ENCODE results near the gene F3. TPM values are rescaled to one million over a fixed set of nuclear protein-coding genes. Genes with fewer than 3 reads are reported as not detected.
"Not testable (repeated sequence)": the region's sequence is repeated elsewhere in the genome, so short reads cannot be mapped to it uniquely, and the experiment has no call there.

The F3 gene
- total RNA-seq = 50.2 TPM
- long read RNA-seq, transcript F3-201 (6 exons, 2,287 nt) = major isoform, 36 of 43 reads
- long read RNA-seq, partial matches to known transcripts = 0 of 43 reads
- long read RNA-seq, other reads (novel, unspliced or antisense) = 6 of 43 reads

DNA sequence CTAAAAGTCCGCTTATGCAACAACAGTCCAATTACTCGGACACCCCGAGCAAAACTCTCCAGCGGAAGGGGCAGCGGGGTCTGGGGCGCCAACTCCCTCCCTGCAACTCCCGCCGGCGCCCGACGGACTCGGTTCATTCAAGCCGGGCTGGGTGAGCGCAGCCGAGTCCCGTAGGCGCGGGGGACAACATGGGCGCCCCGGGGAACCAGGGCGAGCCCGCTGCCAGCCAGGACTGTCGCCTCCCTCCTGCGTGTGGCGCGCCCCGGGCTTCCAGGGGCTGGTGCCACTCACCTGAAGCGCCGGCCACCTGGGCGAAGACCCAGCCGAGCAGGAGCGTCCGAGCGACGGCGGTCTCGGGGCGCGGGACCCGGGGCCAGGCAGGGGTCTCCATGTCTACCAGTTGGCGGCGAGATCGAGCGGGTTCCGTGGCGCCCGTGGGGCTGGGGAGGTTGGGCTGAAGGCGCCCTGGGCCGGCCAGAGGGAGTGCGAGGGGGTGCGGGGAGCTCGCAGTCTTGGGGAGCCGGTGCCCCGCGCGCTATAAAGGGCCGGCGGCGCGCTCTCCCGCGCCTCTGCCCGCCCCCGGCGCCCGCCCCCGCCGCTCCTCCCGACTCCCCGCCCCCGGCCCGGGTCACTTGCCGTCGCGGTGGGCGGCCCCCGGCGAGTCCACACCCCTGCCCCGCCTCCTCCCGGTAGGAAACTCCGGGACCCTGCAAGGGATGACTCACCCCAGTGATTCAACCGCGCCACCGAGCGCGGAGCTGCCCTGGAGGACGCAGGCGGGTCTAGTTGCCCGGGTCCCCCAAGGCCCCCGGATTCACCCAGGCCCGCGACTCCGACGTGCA lies at the start of gene F3:
F3 (minus strand) TSS at position 514 of the 842 bp plus-strand sequence; CDS start at position 391, 123 bp downstream.
- peak; percentile 90 for ATAC-seq
- peak; percentile 92 for DNase-seq
- intact Hi-C loops (cut with micrococcal nuclease) = no loop called here

DNA sequence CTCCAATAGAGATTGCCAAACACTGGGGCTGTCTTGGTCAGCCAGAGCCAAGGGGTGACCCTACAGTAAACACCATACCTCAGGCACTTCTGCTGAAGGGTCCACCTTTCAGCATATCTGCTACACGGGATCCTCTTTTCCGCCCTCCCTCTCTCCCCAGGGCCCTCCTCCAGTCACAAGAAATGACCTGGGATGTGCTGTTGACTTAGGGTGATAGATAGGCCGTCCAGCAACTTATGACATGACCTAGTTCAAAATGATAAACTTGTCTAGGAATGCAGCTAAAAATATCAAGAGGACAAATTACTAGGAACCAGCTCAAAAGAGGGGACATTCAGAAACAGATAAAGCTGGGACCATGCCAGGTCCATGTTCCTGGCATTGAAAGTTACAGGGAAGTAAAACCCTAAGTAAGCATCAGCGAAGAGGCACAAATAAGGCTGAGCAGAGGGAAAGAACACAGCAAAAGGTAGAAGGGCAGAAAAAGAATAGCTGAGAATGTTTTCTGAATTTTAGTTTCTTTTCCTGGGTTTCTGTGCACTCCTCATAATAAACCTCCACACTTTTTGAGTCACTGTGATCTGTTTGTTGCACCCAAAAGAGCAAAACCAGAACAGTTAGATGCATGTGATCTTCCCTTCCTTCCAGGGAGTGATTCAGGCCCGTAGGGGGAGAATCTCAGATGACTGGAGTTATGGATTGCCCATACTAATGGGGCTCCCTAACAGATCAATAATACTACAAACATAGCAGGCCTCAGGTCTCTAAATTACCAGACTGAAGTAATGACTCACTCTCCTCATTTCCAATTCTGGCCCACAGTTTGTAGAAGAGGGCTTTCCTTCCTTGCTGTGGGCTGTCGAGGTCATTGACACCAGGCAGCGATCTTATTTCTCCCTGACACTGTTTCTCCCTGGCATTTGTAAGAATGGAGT lies 48.9 kb upstream of the F3 start:
- intact Hi-C loops (cut with micrococcal nuclease) = no loop called here
- peak; percentile 84 for ATAC-seq

DNA sequence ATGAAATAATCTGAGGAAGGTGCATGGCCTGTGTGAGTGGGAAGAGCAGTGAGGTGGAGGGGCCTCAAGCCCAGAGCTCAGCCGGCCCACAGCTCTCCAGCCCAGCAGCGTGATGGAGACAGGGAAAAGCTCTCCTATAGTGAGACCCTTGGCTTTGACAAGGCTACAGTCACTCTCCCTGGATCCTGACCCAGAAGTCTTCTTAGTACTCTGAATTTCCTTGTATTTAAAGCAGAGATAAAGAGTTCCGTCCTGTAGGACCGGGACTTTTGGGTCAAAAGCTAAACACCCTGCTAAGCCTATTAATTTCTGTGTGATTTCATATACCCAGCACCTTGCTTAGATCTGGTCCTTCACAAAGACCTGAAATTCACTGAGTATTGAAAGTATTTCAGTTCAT lies 48.2 kb upstream of the F3 start:
- ATAC-seq = no peak
- DNase-seq = no peak
- intact Hi-C loops (cut with micrococcal nuclease) = no loop called here

More for the DNA sequence above, 48.9 kb upstream of the F3 start:
- no peak for DNase-seq

DNA sequence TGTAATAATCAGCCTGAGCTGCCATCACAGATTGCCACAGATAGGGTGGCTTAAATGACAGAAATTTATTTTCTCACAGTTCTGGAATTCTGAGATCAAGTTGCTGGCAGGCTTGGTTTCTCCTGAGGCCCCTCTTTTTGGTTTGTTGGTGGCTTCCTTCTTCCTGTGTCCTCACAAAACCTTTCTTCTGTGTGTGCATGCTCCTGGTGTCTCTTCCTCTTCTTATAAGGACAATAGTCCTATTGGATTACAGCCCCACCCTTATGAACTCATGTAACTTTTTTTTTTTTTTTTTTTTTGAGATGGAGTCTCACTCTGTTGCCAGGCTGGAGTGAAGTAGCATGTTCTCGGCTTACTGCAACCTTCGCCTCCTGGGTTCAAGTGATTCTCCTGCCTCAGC lies 41.0 kb upstream of the F3 start:
- intact Hi-C loops (cut with micrococcal nuclease) = no loop called here
- ATAC-seq = no peak
- no peak for DNase-seq

DNA sequence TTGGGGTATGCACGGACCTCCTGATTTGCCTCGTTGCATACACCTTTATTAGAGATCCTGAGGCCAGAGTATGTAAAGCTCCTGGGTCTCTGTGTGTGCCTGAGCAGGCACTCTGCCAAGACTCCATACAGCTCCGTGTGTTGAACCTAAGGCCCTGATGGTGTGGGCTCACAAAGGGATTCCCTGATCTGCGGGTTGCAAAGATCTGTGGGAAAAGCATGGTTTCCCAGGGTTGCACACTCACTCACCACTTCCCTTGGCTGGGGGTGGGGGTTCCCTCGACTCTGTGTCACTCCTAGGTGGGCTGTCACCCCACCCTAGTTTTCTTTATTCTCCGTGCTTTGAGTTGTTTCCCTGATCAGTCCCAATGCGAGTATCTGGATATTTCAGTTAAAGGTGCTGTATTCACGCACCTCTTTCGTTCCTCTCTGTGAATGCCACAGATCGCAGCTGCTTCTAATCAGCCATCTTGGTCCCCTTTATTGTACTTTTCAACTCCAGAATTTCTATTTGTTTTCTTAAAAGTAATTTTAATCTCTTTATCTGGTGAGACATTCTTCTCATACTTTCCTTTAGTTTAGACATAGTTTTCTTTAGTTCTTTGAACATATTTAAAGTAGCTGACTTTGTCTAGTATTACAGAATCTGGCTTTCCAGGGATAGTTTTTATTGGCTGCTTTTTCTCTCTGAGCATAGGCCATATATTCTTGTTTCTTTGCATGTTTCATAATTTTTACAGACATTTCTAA lies 39.0 kb upstream of the F3 start:
- ATAC-seq (no peak), DNase-seq (no peak)
- intact Hi-C loops (cut with micrococcal nuclease) = no loop called here

DNA sequence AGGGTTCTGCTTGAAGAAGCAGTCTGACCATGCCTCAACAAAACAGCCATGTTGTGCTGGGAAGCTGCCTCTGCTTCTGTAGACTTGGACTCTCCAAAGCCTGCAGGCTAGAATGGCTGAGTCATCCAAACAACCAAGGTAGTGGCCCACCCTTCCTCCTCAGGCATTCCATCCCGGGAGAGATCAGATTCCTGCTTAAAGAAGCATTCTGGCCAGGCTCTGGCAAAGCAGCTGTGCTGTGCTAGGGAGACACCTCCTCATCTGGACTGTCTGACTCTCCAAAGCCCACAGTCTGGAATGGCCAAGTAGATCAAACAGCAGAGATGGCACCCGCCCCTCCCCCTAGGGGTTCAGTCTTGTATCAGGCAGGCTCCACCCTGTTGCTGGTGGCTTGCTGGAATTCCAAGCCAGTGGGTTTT lies 38.3 kb upstream of the F3 start:
- DNase-seq (no peak), ATAC-seq (no peak)
- intact Hi-C loops (cut with micrococcal nuclease) = no loop called here

DNA sequence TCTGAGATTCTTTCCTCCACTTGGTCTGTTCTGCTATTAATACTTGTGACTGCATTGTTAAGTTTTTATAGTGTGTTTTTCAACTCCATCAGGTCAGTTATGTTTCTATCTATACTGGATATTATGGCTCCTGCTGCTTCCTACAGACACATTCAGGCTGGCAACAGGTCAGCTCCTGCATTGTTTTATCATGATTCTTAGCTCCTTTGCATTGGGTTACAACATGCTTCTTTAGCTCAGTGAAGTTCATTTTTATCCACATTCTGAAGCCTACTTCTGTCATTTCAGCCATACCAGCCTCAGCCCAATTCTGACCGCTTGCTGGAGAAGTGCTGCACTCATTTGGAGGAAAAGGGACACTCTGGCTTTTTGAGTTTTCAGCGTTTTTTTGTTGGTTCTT lies 37.3 kb upstream of the F3 start:
- DNase-seq = no peak

DNA sequence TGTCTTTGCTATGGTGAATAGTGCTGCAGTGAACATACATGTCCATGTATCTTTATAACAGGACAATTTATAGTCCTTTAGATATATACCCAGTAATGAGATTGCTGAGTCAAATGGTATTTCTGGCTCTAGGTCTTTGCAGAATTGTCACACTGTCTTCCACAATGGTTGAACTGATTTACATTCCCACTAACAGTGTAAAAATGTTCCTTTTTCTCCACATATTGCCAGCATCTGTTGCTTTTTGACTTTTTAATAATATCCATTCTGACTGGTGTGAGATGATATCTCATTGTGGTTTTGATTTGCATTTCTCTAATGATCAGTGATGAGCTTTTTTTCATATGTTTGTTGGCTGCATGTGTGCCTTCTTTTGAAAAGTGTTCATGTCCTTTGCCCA lies 32.4 kb upstream of the F3 start:
- DNase-seq; intact Hi-C loops (cut with micrococcal nuclease); ATAC-seq: not testable (repeated sequence)

More for the DNA sequence above, 37.3 kb upstream of the F3 start:
- intact Hi-C loops (cut with micrococcal nuclease) = no loop called here
- no peak for ATAC-seq

DNA sequence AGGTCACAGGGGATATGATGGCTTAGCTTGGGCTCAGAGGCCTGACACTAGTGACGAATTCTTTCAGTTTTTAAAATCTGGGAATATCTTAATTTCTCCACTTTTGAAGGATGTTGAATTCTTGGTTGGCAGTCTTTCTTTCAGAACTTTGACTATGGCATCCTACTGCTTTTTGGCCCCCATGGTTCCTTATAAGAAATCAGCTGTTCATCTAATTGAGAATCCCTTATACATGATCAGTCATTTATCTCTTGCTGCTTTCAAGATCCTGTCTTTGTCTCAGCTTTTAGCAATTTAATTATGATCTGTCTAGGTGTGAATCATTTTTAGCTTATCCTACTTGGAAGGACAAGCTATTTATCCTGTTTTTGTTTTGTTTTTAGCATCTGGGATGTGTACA lies 31.2 kb upstream of the F3 start:
- DNase-seq (no peak), ATAC-seq (no peak)
- intact Hi-C loops (cut with micrococcal nuclease) = no loop called here

DNA sequence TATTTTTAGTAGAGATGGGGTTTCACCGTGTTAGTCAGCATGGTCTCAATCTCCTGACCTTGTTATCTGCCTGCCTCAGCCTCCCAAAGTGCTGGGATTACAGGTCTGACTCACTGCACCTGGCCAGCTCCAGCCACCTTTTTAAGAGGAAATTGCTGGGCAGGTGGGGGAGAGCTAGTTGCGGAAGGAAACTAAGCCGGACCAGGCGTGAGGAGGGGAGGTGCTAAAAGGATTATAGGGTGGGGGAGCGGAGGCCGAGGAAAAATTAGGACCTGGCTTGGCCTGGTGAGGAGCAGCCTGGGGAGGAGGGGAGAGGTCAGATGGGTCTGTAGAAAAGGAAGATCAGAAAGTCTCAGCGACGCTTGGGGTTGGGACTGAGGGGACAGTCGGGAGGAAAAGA lies 29.4 kb upstream of the F3 start:
- DNase-seq; intact Hi-C loops (cut with micrococcal nuclease); ATAC-seq: not testable (repeated sequence)

DNA sequence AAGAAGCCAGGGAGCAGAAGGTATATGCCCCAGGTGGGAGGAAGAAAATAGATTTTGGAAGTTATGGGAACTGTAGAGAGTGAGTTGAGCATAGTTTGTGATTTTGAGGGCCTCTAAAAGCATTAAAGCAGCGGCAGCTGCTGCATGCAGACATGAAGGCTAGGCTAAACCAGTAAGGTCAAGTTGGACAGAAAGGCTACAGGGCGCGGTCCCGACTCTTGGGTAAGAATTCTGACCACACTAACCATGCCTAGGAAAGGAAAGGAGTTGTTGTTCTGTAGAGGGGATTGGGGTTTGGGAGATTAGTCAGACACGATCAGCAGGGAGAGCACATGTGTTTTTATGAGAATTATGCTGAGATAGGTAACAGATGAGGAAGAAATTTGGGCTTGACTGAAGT lies 27.2 kb upstream of the F3 start:
- DNase-seq; intact Hi-C loops (cut with micrococcal nuclease); ATAC-seq: not testable (repeated sequence)

DNA sequence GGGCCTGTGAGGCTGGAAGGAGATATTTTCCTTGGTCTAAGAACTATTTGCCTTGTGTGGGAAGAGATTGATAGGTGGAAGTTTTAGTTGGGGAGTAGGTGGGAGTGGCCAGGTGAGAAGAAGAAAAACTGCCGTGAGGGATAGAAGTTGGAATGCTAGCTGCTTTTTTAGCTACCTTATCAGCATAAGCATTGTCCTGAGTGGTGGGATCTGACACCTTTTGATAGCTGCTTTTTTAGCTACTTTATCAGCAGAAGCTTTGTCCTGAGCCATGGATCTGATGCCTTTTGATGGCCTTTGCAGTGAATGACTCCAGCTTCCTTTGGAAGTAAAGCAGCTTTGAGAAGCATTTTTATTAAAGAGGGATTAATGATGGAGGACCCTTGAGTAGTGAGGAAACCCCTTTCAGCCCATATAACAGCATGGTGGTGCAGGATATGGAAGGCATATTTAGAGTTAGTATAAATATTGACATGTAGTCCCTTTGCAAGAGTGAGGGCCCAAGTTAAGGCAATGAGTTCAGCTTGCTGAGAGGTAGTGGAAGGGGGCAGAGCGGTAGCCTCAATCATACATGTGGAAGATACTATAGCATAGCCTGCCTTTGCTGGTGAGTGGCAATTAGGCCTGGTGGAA lies 26.5 kb upstream of the F3 start:
- intact Hi-C loops (cut with micrococcal nuclease); ATAC-seq; DNase-seq: not testable (repeated sequence)

DNA sequence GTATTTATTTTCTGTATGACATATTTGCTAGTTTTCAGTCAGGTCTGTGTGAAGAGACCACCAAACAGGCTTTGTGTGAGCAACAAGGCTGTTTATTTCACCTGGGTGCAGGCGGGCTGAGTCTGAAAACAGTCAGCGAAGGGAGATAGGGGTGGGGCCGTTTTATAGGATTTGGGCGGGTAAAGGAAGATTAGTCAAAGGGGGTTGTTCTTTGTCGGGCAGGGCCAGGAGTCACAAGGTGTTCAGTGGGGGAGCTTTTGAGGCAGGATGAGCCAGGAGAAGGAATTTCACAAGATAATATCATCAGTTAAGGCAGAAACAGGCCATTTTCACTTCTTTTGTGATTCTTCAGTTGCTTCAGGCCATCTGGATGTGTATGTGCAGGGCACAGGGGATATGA lies 24.9 kb upstream of the F3 start:
- ATAC-seq; DNase-seq; intact Hi-C loops (cut with micrococcal nuclease): not testable (repeated sequence)

DNA sequence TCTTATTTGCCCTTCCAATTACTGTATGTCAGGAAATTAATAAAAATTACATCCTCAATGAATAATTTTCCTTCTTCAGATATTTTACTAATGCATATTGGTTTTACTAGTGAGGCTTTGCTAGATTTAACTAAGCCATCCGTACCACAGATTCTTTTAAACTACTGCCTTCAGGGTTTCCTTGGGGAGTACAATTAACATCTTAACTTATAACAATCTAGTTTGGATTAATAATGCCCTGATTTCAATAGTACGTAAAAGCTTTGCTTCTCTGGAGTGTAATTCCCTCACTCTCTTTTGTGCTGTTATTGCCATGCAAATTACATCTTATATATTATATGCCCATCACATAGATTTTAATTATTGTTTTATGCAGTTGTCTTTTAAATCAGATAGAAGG lies 24.3 kb upstream of the F3 start:
- no peak for ATAC-seq
- DNase-seq = no peak
- intact Hi-C loops (cut with micrococcal nuclease) = no loop called here

DNA sequence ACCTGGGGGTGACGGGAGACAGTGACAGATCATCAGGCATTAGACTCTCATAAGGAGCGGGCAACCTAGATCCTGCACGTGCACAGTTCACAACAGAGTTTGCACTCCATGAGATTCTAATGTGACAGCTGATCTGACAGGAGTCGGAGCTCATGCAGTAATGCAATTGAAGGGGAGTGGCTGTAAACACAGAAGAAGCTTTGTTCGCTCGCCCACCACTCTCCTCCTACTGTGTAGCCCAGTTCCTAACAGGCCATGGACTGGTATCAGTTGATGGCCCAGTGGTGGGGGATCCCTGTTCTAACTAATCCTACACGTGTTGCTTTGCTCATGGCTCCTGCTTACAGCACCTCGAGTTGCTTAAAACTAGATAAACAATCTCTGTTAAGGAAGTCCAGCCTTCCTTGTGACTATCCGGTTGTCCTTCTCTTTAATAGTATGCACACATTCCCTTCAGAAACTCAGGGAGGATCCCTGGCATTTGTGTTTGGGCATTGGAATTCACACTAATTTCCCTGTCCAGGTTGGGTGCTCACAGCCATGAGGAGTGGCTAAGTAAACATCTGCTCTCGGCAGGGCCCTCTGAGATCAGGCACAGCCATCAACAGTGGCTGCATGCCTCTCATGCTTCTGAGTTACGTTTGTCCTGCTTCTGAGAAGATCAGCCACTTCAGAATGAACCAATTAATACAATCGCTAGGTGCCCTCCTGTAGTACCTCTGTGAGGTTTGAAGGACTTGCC lies 21.1 kb upstream of the F3 start:
- no peak for ATAC-seq
- DNase-seq = no peak
- intact Hi-C loops (cut with micrococcal nuclease) = no loop called here

DNA sequence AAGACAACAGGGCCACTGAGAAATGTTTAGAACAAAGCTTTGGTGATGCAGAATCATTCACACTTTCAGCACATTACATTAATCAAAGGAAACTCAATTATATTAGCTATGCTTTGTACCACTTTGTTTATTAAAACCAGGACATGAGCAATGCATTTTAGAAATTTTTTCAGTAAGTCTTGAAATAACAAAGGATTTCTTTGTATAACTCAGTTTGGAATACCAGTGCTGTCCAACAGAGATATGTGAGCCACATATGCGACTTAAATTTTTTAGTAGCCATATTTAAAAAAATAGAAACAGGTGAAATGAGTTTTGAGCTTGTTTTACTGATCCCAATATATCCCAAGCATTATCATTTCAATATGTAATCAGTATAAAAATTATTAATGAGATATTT lies 18.8 kb upstream of the F3 start:
- DNase-seq (no peak), ATAC-seq (no peak)
- intact Hi-C loops (cut with micrococcal nuclease) = no loop called here

DNA sequence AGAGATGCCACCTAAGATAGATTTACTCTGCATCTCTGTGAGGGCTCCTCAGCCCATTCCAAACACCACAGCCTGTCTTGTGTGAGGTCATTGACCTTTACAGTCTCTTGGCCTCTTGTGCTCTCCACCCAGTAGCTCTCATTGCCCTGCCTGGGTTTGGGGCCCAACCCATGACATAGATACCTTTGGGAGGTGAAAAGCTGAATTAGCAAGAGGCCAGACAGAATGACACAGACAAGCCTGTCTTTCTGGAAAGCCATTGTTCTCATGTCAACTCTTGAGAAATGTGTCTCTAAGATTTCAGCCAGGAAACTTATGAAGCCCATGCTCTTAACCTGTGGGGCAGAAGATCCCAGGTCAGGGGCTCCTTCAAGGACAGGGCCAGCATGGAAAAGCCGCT lies 18.4 kb upstream of the F3 start:
- no peak for ATAC-seq
- DNase-seq = no peak
- intact Hi-C loops (cut with micrococcal nuclease) = no loop called here

DNA sequence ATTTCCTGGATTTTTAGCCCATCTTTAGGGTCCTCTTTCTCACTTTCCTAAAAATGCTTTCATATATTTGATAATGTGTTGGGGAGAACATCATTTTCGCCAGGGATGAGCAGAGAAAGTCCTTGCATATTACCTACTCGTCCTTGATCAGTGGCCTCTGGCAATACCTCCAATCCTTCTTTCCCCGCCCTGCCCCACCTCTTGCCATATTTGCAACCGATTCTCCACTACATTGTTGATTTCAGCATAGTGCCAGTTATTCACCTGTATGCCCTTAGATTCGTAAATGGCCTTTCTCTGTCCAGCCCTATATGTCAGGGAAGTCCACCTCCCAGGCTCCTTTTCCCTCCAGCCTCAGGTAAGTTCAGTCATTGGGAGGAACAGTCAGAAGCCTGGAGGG lies 13.5 kb upstream of the F3 start:
- intact Hi-C loops (cut with micrococcal nuclease) = no loop called here
- ATAC-seq = no peak
- DNase-seq = no peak

Measured in left ventricle myocardium superior (tissue), 1 donor.